Measurements from ENCODE around the gene FAR2.

DNA sequence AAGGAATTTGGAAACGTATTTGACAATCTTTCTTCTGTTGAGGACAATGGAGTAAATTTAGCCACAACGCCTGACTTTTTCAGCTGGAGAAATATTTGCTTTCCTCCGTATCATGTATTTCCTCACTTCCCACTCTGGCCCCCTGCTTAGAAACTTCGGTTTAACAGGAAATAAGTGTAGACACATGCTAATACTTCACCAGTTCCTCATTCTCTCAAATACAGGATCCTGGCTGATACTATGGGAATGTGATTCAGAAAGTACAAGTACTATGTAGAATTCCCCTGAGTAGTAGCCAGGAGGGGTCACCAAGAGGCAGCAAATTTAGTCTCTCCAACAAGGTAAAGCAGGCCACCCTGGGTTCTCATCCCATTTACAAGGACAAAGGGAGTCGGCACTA is 58.0 kb downstream of the FAR2 start:
- TF ChIP-seq POLR2A (IDR thresholded peaks at IDR 0.05; ENCODE audit: low read depth, low read length) (no peak), SPI1 (IDR thresholded peaks at IDR 0.05; ENCODE audit: low read depth, low read length) (no peak), POLR2AphosphoS5 (IDR thresholded peaks at IDR 0.05; ENCODE audit: low read depth, low read length) (no peak), PAX5 (IDR thresholded peaks at IDR 0.05; ENCODE audit: insufficient read depth, low read length, severe bottlenecking) (no peak), TAF1 (IDR thresholded peaks at IDR 0.05; ENCODE audit: low read depth, low read length) (no peak)

All from GM12891 (cell line).